ENCODE data around the gene TCF4.
A peak's percentile ranks its signal among the peaks of the same experiment; 100 is the strongest.

The TCF4 gene

GRCh38 chr18:55501982-55502710, 85.8 kb downstream of the TCF4 start:
- DNase-seq, result no peak

GRCh38 chr18:55501579-55501978, 86.4 kb downstream of the TCF4 start:
- no peak for DNase-seq

- no peak for DNase-seq
These were observed 87.5 kb downstream of the TCF4 start for GRCh38 chr18:55500316-55501086.

GRCh38 chr18:55499526-55499925, 88.5 kb downstream of the TCF4 start:
- no peak for DNase-seq

- DNase-seq, result no peak
These were observed 90.1 kb downstream of the TCF4 start for GRCh38 chr18:55497825-55498403.

- DNase-seq, result no peak
These were observed 93.1 kb downstream of the TCF4 start for GRCh38 chr18:55494899-55495298.

GRCh38 chr18:55494441-55494840, 93.6 kb downstream of the TCF4 start:
- DNase-seq, result no peak

GRCh38 chr18:55491616-55492015, 96.4 kb downstream of the TCF4 start:
- no peak for DNase-seq

- DNase-seq, result no peak
These were observed 98.7 kb downstream of the TCF4 start for GRCh38 chr18:55489034-55489986.

- no peak for DNase-seq
These were observed 99.5 kb downstream of the TCF4 start for GRCh38 chr18:55488473-55488872.

- DNase-seq, result no peak
These were observed 100.0 kb downstream of the TCF4 start for GRCh38 chr18:55487997-55488396.

- no peak for DNase-seq
These were observed 101.1 kb downstream of the TCF4 start for GRCh38 chr18:55486936-55487335.

- no peak for DNase-seq
These were observed 102.3 kb downstream of the TCF4 start for GRCh38 chr18:55485666-55486065.

- DNase-seq, result no peak
These were observed 103.2 kb downstream of the TCF4 start for GRCh38 chr18:55484773-55485172.

- DNase-seq, result no peak
These were observed 104.6 kb downstream of the TCF4 start for GRCh38 chr18:55483266-55483871.

- DNase-seq, result no peak
These were observed 108.2 kb downstream of the TCF4 start for GRCh38 chr18:55479656-55480420.

GRCh38 chr18:55477860-55478581, 110.0 kb downstream of the TCF4 start:
- DNase-seq, result no peak

GRCh38 chr18:55477499-55477859, 110.5 kb downstream of the TCF4 start:
- peak; percentile 32 to 35 for DNase-seq

GRCh38 chr18:55475916-55476315, 112.1 kb downstream of the TCF4 start:
- DNase-seq, result no peak

GRCh38 chr18:55475467-55475866, 112.5 kb downstream of the TCF4 start:
- DNase-seq, result no peak

- no peak for DNase-seq
These were observed 114.4 kb downstream of the TCF4 start for GRCh38 chr18:55473560-55473959.
